DMS53 treated with DMSO at 0.1 percent for 48 hours (cell line): ENCODE measurements around the gene STAMBPL1.
A peak's percentile ranks its signal among the peaks of the same experiment; 100 is the strongest.

ENCODE experiments used
- DNase-seq: peaks from one replicate; lab custom pipeline; 2025; ENCODE audit not compliant: unreplicated experiment; lab: John Stamatoyannopoulos, UW

The STAMBPL1 gene

GRCh38 chr10:88890681-88891381, 10.8 kb downstream of the STAMBPL1 start:
- no peak for DNase-seq

- no peak for DNase-seq
These were observed 12.3 kb downstream of the STAMBPL1 start for GRCh38 chr10:88892222-88892967.

- no peak for DNase-seq
These were observed 13.6 kb downstream of the STAMBPL1 start for GRCh38 chr10:88893611-88894010.

GRCh38 chr10:88895250-88895649, 15.2 kb downstream of the STAMBPL1 start:
- DNase-seq = no peak

GRCh38 chr10:88896372-88896993, 16.4 kb downstream of the STAMBPL1 start:
- DNase-seq = no peak

GRCh38 chr10:88896994-88897853, 17.2 kb downstream of the STAMBPL1 start:
- DNase-seq = no peak

- DNase-seq = no peak
These were observed 18.7 kb downstream of the STAMBPL1 start for GRCh38 chr10:88898727-88899126.

- DNase-seq = no peak
These were observed 19.8 kb downstream of the STAMBPL1 start for GRCh38 chr10:88899886-88900285.

- no peak for DNase-seq
These were observed 21.4 kb downstream of the STAMBPL1 start for GRCh38 chr10:88901206-88901983.

- DNase-seq = no peak
These were observed 22.1 kb downstream of the STAMBPL1 start for GRCh38 chr10:88901984-88902789.

GRCh38 chr10:88903715-88904114, 23.7 kb downstream of the STAMBPL1 start:
- DNase-seq = no peak

GRCh38 chr10:88906921-88907320, 26.9 kb downstream of the STAMBPL1 start:
- DNase-seq = no peak

GRCh38 chr10:88908194-88908593, 28.1 kb downstream of the STAMBPL1 start:
- no peak for DNase-seq

- DNase-seq = no peak
These were observed 31.1 kb downstream of the STAMBPL1 start for GRCh38 chr10:88911116-88911515.

- no peak for DNase-seq
These were observed 31.8 kb downstream of the STAMBPL1 start for GRCh38 chr10:88911851-88912250.

- DNase-seq = peak; percentile 15
These were observed 33.1 kb downstream of the STAMBPL1 start for GRCh38 chr10:88913127-88913526.

GRCh38 chr10:88913788-88914187, 33.7 kb downstream of the STAMBPL1 start:
- DNase-seq = no peak

- no peak for DNase-seq
These were observed 35.7 kb downstream of the STAMBPL1 start for GRCh38 chr10:88915781-88916180.

- no peak for DNase-seq
These were observed 36.2 kb downstream of the STAMBPL1 start for GRCh38 chr10:88916231-88916630.

- DNase-seq = no peak
These were observed 36.9 kb downstream of the STAMBPL1 start for GRCh38 chr10:88916986-88917385.
